K562 (cell line): ENCODE results near the gene SERTAD4. TPM values are rescaled to one million over a fixed set of nuclear protein-coding genes. Genes with fewer than 3 reads are reported as not detected.

Experiments used
- ATAC-seq: fragments of 200-7000 bp; cut with Tn5 transposase; 3 replicates; pipeline ENCODE4 v1.9.1; 2020; ENCODE audit warnings: moderate library complexity
- BruUV-seq: library from RNA; stranded (reverse); fragments of 400-500 nt; replicated peaks from 2 replicates; lab custom pipeline; 2021; lab: Mats Ljungman, UMichigan
- CTCF ChIA-PET: fragments of 300-600 bp; formaldehyde crosslinking; extraction: SDS; loops from one replicate; lab custom pipeline; 2021; ENCODE audit warnings: low intra/inter-chr PET ratio; lab: Yijun Ruan, JAX
- POLR2A ChIA-PET: fragments of 300-600, 350-650 bp; sonication (Branson Sonifier 250); formaldehyde crosslinking; extraction: SDS; loops from one replicate; lab custom pipeline; 2021; ENCODE audit warnings: antibody characterized with exemption, inconsistent platforms; lab: Yijun Ruan, JAX
- DNase-seq, 4 experiments: peaks; one replicate each; pipeline versions ENCODE4 v3.0.0 to v3.0.0-alpha.2; 2011 to 2018; ENCODE audit warnings: low spot score in 3 of 4, mixed read lengths in 3 of 4; ENCODE audit errors: extremely low read depth in 1 of 4
- FAIRE-seq: peaks from 2 replicates; lab custom pipeline; 2011; peaks lifted over from hg19 to GRCh38; lab: Jason Lieb, UNC
- H2AFZ ChIP-seq: 2 replicates; pipeline ENCODE4 v1.6.0; 2011; ENCODE audit warnings: low read depth, low read length, control low read depth, inconsistent platforms
- H3K27ac ChIP-seq: fragments of 200-600 bp; 3 replicates; pipeline ENCODE4 v1.8.0; 2011; ENCODE audit warnings: low read depth, mild to moderate bottlenecking, control low read depth, inconsistent platforms, low read length, moderate library complexity, mixed read lengths; ENCODE audit errors: extremely low read depth
- H3K27me3 ChIP-seq, 2 experiments: fragments of 300-600 bp in 1 of 2; 2 replicates in 1 of 2; 3 replicates in 1 of 2; pipeline versions ENCODE4 v1.6.0 to v1.8.0; 2011; ENCODE audit warnings: inconsistent platforms in 2 of 2, low read length in 2 of 2, mild to moderate bottlenecking in 1 of 2, mixed read lengths in 1 of 2, moderate library complexity in 1 of 2; ENCODE audit not compliant: control insufficient read depth in 2 of 2, insufficient read depth in 2 of 2
- H3K36me3 ChIP-seq: fragments of 300-600 bp; 3 replicates; pipeline ENCODE4 v1.8.0; 2011; ENCODE audit warnings: mild to moderate bottlenecking, low read length, inconsistent platforms; ENCODE audit not compliant: control insufficient read depth, insufficient read depth
- H3K4me1 ChIP-seq, 2 experiments: fragments of 200-600 bp in 1 of 2; replicated peaks in 1 of 2; 2 replicates in 1 of 2; 3 replicates in 1 of 2; pipeline versions ENCODE4 v1.5.1 to v1.8.0; 2011; ENCODE audit warnings: inconsistent platforms in 2 of 2, low read length in 2 of 2, mild to moderate bottlenecking in 1 of 2, mixed read lengths in 1 of 2, moderate library complexity in 1 of 2; ENCODE audit not compliant: control insufficient read depth in 2 of 2, insufficient read depth in 2 of 2
- H3K4me2 ChIP-seq: 2 replicates; pipeline ENCODE4 v1.6.1; 2011; ENCODE audit warnings: low read length, control low read depth, inconsistent platforms, mixed read lengths; ENCODE audit not compliant: insufficient read depth
- H3K4me3 ChIP-seq: fragments of 200-600 bp; sonication (generic), shearing (Covaris generic); 2 replicates; pipeline ENCODE4 v1.5.1; 2016; ENCODE audit warnings: control low read depth, inconsistent platforms
- H3K79me2 ChIP-seq: fragments of 200-600 bp; 3 replicates; pipeline ENCODE4 v1.8.0; 2011; ENCODE audit warnings: low read length, inconsistent platforms; ENCODE audit not compliant: control insufficient read depth, insufficient read depth
- H3K9ac ChIP-seq, 2 experiments: 2 replicates each; pipeline versions ENCODE4 v1.6.0 to v1.6.1; 2011; ENCODE audit warnings: low read depth in 2 of 2, low read length in 2 of 2, control low read depth in 1 of 2, inconsistent platforms in 1 of 2, mild to moderate bottlenecking in 1 of 2, mixed read lengths in 1 of 2; ENCODE audit not compliant: insufficient read depth in 1 of 2
- H3K9me1 ChIP-seq: one replicate; pipeline ENCODE4 v1.6.0; 2011; ENCODE audit warnings: inconsistent platforms, mild to moderate bottlenecking, low read length, moderate library complexity; ENCODE audit not compliant: control insufficient read depth, insufficient read depth
- H3K9me3 ChIP-seq: replicated peaks from 2 replicates; pipeline ENCODE4 v1.5.1; 2011; ENCODE audit warnings: low read depth, low read length, inconsistent platforms; ENCODE audit not compliant: control insufficient read depth, insufficient read depth
- H4K20me1 ChIP-seq: replicated peaks from 2 replicates; pipeline ENCODE4 v1.6.1; 2011; ENCODE audit warnings: low read length, inconsistent platforms, mixed read lengths; ENCODE audit not compliant: control insufficient read depth, insufficient read depth
- BCOR ChIP-seq: fragments of 450-650 bp; IDR thresholded peaks from 2 replicates; pipeline ENCODE4 v1.6.1; 2016
- BMI1 ChIP-seq: fragments of 150-350 bp; IDR thresholded peaks from 2 replicates; pipeline ENCODE4 v1.6.1; 2014; ENCODE audit warnings: low read length
- MECOM ChIP-seq: fragments of 250-450 bp; sonication (Bioruptor Pico); IDR thresholded peaks from 2 replicates; pipeline ENCODE4 v1.8.0; 2022; ENCODE audit warnings: inconsistent platforms
- MED1 ChIP-seq: sonication (generic); formaldehyde crosslinking; IDR thresholded peaks from 2 replicates; pipeline ENCODE4 v1.8.1; 2023; ENCODE audit warnings: missing genetic modification reagents, borderline replicate concordance
- NCOA2 ChIP-seq, 2 experiments: fragments of 450-650 bp; IDR thresholded peaks; 2 replicates each; pipeline ENCODE4 v1.6.1; 2018; ENCODE audit warnings: mild to moderate bottlenecking in 2 of 2, moderate library complexity in 1 of 2; ENCODE audit not compliant: partially characterized antibody in 2 of 2
- NFIX ChIP-seq: fragments of 250-450 bp; sonication (Bioruptor Pico); IDR thresholded peaks from 2 replicates; pipeline ENCODE4 v1.4.0; 2020; ENCODE audit warnings: low read depth, mild to moderate bottlenecking, moderate library complexity
- RFX7 ChIP-seq: fragments of 250-450 bp; sonication (Bioruptor Pico); IDR thresholded peaks from 2 replicates; pipeline ENCODE4 v1.5.1; 2021; ENCODE audit warnings: mild to moderate bottlenecking
- SMAD1 ChIP-seq: fragments of 150-350 bp; IDR thresholded peaks from 2 replicates; pipeline ENCODE4 v1.6.1; 2014; ENCODE audit warnings: low read length, low read depth; ENCODE audit not compliant: partially characterized antibody
- SMAD3 ChIP-seq: fragments of 450-650 bp; formaldehyde crosslinking; conservative IDR thresholded peaks from 2 replicates; pipeline ENCODE4 v1.4.0; 2020; ENCODE audit warnings: mild to moderate bottlenecking
- SMARCE1 ChIP-seq: fragments of 450-650 bp; IDR thresholded peaks from 2 replicates; pipeline ENCODE4 v1.7.1; 2016; ENCODE audit warnings: mild to moderate bottlenecking
- TAL1 ChIP-seq: fragments of 450-650 bp; IDR thresholded peaks from 2 replicates; pipeline ENCODE4 v1.6.1; 2016; ENCODE audit warnings: mild to moderate bottlenecking
- TCF7L2 ChIP-seq: fragments of 150-350 bp; IDR thresholded peaks from 2 replicates; pipeline ENCODE4 v1.6.1; 2016; ENCODE audit warnings: low read depth, mild to moderate bottlenecking, low read length, moderate library complexity
- TEAD4 ChIP-seq, 2 experiments: sonication (generic) in 1 of 2; formaldehyde crosslinking in 1 of 2; IDR thresholded peaks; 2 replicates each; pipeline versions ENCODE4 v1.6.1 to v1.8.0; 2012 to 2022; ENCODE audit warnings: borderline replicate concordance in 1 of 2, inconsistent platforms in 1 of 2, low read length in 1 of 2, mild to moderate bottlenecking in 1 of 2, missing genetic modification reagents in 1 of 2
- ZFP1 ChIP-seq: fragments of 450-650 bp; formaldehyde crosslinking; IDR thresholded peaks from 2 replicates; pipeline ENCODE4 v1.4.0; 2020; ENCODE audit warnings: mild to moderate bottlenecking, mixed read lengths
- ZFP36 ChIP-seq: fragments of 150-350 bp; IDR thresholded peaks from 2 replicates; pipeline ENCODE4 v1.6.1; 2018; ENCODE audit warnings: low read length, low read depth; ENCODE audit not compliant: partially characterized antibody
- ZKSCAN3 ChIP-seq: fragments of 250-450 bp; sonication (Bioruptor Pico); IDR thresholded peaks from 2 replicates; pipeline ENCODE4 v1.4.0; 2020
- ZNF431 ChIP-seq: sonication (generic); formaldehyde crosslinking; IDR thresholded peaks from 2 replicates; pipeline ENCODE4 v1.8.0; 2022; ENCODE audit warnings: mild to moderate bottlenecking, missing genetic modification reagents
- ZNF507 ChIP-seq: conservative IDR thresholded peaks from 2 replicates; pipeline ENCODE4 v1.6.1; 2017; ENCODE audit warnings: missing genetic modification characterization, missing compliant biosample characterization
- ZNF764 ChIP-seq: fragments of 250-450 bp; sonication (Bioruptor Pico); IDR thresholded peaks from 2 replicates; pipeline ENCODE4 v1.4.0; 2020; ENCODE audit warnings: low read depth, mild to moderate bottlenecking, moderate library complexity
- ZNF77 ChIP-seq: fragments of 250-450 bp; sonication (Bioruptor Pico); IDR thresholded peaks from 2 replicates; pipeline ENCODE4 v1.5.0; 2020
- in situ Hi-C: fragments of 300-500 bp; cut with MboI; formaldehyde crosslinking; loops from 4 replicates; pipeline ENCODE4 v1.15.0; 2018; ENCODE audit warnings: inconsistent platforms, mixed read lengths
- intact Hi-C: fragments of 100-400 bp; cut with micrococcal nuclease; formaldehyde crosslinking; loops from 2 replicates; pipeline ENCODE4 v1.14.2; 2022
- polyA plus RNA-seq, 8 experiments: library from polyadenylated mRNA; depleted of rRNA in 4 of 8; stranded (reverse) in 5 of 8; unstranded in 3 of 8; fragments of >200 nt; fragmentation: Nextera tagmentation in 2 of 8; fragmentation: Illumina TruSeq in 1 of 8; extraction: Ambion mirVana in 2 of 8; extraction: Trizol in 1 of 8; gene quantifications; 2 replicates each; pipeline versions ENCODE4 v1.2.1 to v1.2.3, GENCODE V29; 2011 to 2014; ENCODE audit warnings: inconsistent platforms in 1 of 8, missing spikeins in 1 of 8
- total RNA-seq, 7 experiments: library from RNA; depleted of rRNA in 6 of 7; stranded (reverse); fragments of >200 nt in 6 of 7; fragmentation: Illumina TruSeq in 2 of 7; extraction: Trizol in 2 of 7; gene quantifications; 2 replicates each; pipeline versions ENCODE4 v1.2.1 to v1.2.3, GENCODE V29; 2011 to 2021; ENCODE audit warnings: low replicate concordance in 1 of 7
- TF ChIP-seq, protein P1 (sequence below): fragments of 450-650 bp; formaldehyde crosslinking; conservative IDR thresholded peaks from 2 replicates; pipeline ENCODE4 v1.4.0; 2022; ENCODE audit warnings: mild to moderate bottlenecking, missing genetic modification characterization

Gene SERTAD4
- total and polyA plus RNA-seq, 9 of the 15 experiments (the other 6 are each of a cell fraction or from before 2014, with no cell fraction given) = not detected

DNA sequence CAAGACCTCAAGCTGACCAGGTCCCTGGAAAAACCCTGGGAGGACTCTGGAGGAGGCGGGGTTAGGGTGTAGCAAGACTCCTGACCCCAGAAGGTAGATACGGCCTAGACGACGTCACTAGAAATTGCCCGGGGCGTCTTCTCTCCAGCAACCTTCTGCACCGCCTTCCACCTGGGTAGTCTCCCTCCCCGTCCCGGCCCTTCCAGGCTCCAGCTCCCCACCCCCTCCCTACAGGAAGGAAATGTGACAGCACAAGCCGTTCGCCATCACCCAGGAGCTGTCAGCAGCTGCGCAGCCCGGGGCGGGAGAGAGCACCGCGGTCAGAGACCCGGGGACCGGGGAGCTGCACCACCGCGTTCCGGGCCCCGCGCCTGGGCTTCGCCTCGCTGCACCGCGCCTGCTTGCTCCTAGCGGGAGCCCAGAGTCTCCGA, 20.0 kb downstream of the SERTAD4 start (continued):
- TF ChIP-seq ZFP1 (CRISPR knock-in tag) (no peak), ZNF507 (tag) (no peak), BMI1 (no peak)

DNA sequence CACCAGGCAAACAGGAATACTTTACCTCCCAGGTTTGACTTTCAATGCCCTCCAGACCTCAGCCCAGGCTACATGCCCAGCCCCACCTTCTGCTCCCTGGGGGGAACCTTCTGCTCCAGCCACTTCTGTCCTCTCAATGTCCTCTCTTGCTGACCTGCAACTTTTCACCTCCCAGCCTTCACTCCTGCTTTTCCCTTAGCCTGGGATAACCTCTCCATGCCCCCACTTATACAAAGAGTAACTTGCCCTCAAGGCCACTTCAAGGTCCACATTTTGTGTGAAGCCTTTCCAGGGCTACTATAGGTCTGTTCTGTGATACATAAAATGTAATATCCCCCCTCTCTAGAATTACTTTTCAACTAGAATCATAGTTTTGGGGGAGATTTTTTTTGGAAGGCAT, 21.7 kb downstream of the SERTAD4 start:
- H3K9me1 ChIP-seq = no peaks in the 10 kb centered on the region
- ATAC-seq (no peak), DNase-seq (no peak), FAIRE-seq (no peak)
- intact Hi-C loops = no loop called here
- H3K27ac ChIP-seq = no peak overlapping the region
- in situ Hi-C loops = no loop called here
- CTCF ChIA-PET = no interaction called here
- peaks cover 6 to 23% of the 10 kb centered on the region in 2 experiments; a peak in 3 of 5 replicates for H3K27me3 ChIP-seq
- H3K4me2 ChIP-seq = no peak overlapping the region
- no peak overlapping the region for H3K9ac ChIP-seq
- H2AFZ ChIP-seq = no peak overlapping the region
- no TSS peak for BruUV-seq
- no peaks in the 10 kb centered on the region for H3K36me3 ChIP-seq
- no peak overlapping the region for H3K4me3 ChIP-seq
- POLR2A ChIA-PET = no interaction called here
- TF ChIP-seq RFX7 (CRISPR knock-in tag) = no peak
- no peak for TF ChIP-seq ZNF431 (CRISPR knock-in tag)
- no peak for TF ChIP-seq BCOR
- TF ChIP-seq TAL1 = no peak
- no peak for TF ChIP-seq NCOA2 (IDR thresholded peaks at IDR 0.05; ENCODE audit: partially characterized antibody in 2 of 2)
- TF ChIP-seq TCF7L2 = no peak
- no peak for TF ChIP-seq ZNF77 (CRISPR knock-in tag)
- no peak for TF ChIP-seq MECOM (CRISPR knock-in tag)
- no peak for TF ChIP-seq SMAD3 (CRISPR knock-in tag)
- no peak for TF ChIP-seq ZFP36
- TF ChIP-seq ZNF764 (CRISPR knock-in tag) = no peak
- no peak for TF ChIP-seq SMAD1
- TF ChIP-seq ZKSCAN3 = no peak
- TF ChIP-seq SMARCE1 = no peak
- TF ChIP-seq TEAD4 (IDR thresholded peaks at IDR 0.05; ENCODE audit: low read length) = no peak
- TF ChIP-seq TEAD4 (CRISPR knock-in tag; IDR thresholded peaks at IDR 0.05; ENCODE audit: borderline replicate concordance) = no peak
- TF ChIP-seq MED1 (CRISPR knock-in tag) = no peak
- TF ChIP-seq NFIX (CRISPR knock-in tag) = no peak
- TF ChIP-seq, protein P1, sequence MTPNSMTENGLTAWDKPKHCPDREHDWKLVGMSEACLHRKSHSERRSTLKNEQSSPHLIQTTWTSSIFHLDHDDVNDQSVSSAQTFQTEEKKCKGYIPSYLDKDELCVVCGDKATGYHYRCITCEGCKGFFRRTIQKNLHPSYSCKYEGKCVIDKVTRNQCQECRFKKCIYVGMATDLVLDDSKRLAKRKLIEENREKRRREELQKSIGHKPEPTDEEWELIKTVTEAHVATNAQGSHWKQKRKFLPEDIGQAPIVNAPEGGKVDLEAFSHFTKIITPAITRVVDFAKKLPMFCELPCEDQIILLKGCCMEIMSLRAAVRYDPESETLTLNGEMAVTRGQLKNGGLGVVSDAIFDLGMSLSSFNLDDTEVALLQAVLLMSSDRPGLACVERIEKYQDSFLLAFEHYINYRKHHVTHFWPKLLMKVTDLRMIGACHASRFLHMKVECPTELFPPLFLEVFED = no peak
- H3K4me1 ChIP-seq = peaks cover 0 to 18% of the 10 kb centered on the region in 2 experiments; a peak in 2 of 5 replicates
- H3K9me3 ChIP-seq = no peaks in the 10 kb centered on the region
- H4K20me1 ChIP-seq = no peaks in the 10 kb centered on the region
- H3K79me2 ChIP-seq = no peaks in the 10 kb centered on the region
